GM21528 (cell line): ENCODE results near the gene GPX1.

ENCODE experiments used
- ATAC-seq: cut with Tn5 transposase; IDR thresholded peaks from one replicate; pipeline ENCODE4 v1.9.1; 2021; ENCODE audit warnings: mild to moderate bottlenecking, moderate library complexity; ENCODE audit not compliant: unreplicated experiment, low FRiP score

The GPX1 gene

DNA sequence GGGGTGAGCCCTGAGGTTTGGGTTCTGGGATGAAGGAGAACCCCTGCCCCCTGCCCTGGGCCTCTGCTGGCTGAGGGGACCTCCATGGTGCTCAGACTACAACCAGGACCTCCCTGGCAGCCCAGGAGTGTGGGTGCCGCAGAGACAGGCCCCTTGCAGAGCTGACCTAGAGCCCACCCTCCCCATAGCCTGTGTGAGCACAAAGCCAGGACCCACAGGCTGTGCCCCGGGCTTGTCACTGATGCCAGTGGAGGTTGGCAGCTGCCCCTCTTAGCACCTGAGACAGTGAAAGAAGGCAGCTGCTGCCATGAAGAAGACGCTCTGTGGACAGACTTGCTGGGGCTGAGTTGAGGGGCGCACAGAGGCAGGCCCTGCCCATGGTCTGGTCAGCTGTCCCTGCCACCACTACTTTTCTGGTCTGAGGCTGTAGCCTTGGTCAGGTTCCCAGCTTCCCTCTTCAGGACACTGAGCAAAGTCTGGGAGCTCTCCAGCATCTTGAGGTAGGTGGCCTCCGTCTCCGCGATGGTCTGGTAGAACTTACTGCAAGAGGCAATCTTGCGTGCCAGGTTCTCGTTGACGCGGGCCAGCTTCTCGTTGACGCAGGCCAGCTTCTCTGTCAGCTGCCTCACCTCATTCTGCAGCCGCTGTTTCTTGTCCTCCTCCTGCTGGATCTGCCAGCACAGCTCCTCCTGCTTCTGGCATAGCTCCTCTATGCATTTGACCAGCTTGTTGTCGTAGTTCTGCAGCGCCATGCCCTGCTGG is 41.3 kb downstream of the GPX1 start:
- ATAC-seq: no peak

GRCh38 chr3:49313896-49314688 is 44.1 kb downstream of the GPX1 start:
- ATAC-seq: no peak

GRCh38 chr3:49311283-49311682 is 46.9 kb downstream of the GPX1 start:
- no peak for ATAC-seq

- ATAC-seq: no peak
Measured at GRCh38 chr3:49310677-49311076, 47.5 kb downstream of the GPX1 start.
